ENCODE data around the gene GZMM.

DNA sequence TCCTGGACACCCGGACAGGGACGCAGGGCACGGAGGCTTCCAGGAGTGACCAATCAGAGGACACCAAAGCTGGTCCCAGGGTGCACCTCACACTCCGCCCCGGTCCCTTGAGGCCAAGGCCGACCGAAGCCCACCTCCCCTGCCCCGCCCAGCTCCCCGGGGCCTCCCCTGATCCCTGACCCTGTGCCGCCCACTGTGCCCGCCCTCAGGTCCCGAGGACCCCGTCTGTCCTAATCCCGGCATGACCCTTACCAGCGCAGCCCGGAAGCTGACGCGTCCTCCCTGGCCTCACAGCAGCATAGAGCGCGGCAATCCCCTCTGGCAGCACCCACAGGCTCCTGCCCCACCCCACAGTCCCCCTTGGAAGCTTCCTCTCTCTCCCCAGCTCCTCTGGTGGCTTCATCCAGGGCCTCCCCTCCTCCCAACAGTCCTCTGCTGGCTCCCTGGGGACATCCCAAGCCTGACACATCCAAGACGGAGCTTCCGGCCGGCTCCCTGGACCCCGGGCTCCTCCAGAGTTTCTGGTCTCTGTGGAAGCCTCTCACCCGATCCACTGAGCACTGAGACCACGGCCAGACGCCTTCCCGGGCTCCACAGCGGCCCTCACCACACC, 19.7 kb upstream of the GZMM start:
- TF ChIP-seq, protein P1, sequence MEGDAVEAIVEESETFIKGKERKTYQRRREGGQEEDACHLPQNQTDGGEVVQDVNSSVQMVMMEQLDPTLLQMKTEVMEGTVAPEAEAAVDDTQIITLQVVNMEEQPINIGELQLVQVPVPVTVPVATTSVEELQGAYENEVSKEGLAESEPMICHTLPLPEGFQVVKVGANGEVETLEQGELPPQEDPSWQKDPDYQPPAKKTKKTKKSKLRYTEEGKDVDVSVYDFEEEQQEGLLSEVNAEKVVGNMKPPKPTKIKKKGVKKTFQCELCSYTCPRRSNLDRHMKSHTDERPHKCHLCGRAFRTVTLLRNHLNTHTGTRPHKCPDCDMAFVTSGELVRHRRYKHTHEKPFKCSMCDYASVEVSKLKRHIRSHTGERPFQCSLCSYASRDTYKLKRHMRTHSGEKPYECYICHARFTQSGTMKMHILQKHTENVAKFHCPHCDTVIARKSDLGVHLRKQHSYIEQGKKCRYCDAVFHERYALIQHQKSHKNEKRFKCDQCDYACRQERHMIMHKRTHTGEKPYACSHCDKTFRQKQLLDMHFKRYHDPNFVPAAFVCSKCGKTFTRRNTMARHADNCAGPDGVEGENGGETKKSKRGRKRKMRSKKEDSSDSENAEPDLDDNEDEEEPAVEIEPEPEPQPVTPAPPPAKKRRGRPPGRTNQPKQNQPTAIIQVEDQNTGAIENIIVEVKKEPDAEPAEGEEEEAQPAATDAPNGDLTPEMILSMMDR (IDR thresholded peaks at IDR 0.05; ENCODE audit: poor library complexity), result no peak
- no peak for TF ChIP-seq EZH2 (IDR thresholded peaks at IDR 0.05; ENCODE audit: borderline replicate concordance)
